ENCODE measurements around the gene DHRS11.
A peak's percentile ranks its signal among the peaks of the same experiment; 100 is the strongest.

Gene DHRS11

DNA sequence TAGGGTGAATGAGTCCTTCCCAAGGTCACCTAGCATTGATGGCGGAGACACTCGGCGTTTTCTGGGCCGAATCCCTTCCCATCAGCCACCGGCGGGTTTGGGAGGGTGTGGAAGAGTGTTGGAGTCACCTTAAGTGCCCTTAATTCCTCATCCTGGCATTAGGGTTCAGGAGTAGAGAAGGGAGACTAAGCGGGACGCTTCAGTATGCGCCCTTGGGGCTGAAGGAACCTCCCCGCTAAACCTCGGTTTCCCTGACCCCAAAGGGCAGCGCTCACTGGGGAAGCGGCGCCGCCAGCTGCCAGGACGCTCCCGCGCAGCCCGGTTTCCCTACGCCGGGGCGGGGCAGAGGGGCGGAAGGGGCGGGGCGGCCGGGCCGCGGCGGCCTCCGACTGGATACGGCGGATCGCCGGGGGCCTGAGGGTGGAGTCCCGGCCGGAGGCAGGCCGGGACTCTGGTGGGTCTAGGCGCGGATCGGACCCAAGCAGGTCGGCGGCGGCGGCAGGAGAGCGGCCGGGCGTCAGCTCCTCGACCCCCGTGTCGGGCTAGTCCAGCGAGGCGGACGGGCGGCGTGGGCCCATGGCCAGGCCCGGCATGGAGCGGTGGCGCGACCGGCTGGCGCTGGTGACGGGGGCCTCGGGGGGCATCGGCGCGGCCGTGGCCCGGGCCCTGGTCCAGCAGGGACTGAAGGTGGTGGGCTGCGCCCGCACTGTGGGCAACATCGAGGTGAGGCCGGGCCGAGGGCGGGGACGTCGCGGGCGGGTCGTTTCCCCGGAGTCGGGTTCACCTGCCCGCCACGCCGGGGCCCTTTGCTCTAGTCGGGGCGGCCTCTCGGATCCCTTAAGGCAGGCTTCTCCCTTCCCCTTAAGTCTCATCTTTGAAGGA lies at the start of gene DHRS11:
Gene DHRS11 (plus strand): TSS at position 446 of the 882 bp plus-strand sequence. CDS start 131 bp downstream, at position 577.
- DNase-seq = peak; percentile 76 to 90
- Histone ChIP-seq H3K27ac (peak within 1 kb of the TSS; percentile 53 to 65), H3K36me3 (peaks cover 15 to 30% (median 17%) of the 10 kb centered on the region in 3 donors), H3K9me3 (no peaks in the 10 kb centered on the region), H3K4me3 (peak within 1 kb of the TSS; percentile 73 to 86), H3K4me1 (peaks cover 0 to 25% (median 16%) of the 10 kb centered on the region in 4 donors), H3K27me3 (no peaks in the 10 kb centered on the region)
- TF ChIP-seq, protein P1, sequence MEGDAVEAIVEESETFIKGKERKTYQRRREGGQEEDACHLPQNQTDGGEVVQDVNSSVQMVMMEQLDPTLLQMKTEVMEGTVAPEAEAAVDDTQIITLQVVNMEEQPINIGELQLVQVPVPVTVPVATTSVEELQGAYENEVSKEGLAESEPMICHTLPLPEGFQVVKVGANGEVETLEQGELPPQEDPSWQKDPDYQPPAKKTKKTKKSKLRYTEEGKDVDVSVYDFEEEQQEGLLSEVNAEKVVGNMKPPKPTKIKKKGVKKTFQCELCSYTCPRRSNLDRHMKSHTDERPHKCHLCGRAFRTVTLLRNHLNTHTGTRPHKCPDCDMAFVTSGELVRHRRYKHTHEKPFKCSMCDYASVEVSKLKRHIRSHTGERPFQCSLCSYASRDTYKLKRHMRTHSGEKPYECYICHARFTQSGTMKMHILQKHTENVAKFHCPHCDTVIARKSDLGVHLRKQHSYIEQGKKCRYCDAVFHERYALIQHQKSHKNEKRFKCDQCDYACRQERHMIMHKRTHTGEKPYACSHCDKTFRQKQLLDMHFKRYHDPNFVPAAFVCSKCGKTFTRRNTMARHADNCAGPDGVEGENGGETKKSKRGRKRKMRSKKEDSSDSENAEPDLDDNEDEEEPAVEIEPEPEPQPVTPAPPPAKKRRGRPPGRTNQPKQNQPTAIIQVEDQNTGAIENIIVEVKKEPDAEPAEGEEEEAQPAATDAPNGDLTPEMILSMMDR (IDR thresholded peaks at IDR 0.05) = no peak
- intact Hi-C loops (cut with DNase I; ENCODE audit: low total_unique reads) = loop anchor here (5.0 to 10.0 kb wide), 3 partner anchors 44 to 1607 kb away; partner anchors contain the start of genes AATF and LIG3

DNA sequence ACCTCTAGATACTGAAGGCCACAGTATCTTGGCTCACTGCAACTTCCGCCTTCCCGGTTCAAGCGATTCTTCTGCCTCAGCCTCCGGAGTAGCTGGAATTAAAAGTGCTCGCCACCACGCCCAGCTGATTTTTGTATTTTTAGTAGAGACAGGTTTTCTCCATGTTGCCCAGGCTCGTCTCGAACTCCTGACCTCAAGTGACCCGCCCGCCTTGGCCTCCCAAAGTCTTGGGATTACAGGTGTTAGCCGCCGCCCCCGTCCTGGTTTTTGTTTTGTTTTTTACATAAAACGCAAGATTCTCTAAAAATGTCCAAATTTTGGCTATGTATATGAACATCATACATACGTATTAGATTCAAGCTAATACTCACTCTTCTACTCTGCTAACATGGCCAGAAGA lies 48.9 kb upstream of the DHRS11 start:
- H3K4me3 ChIP-seq = no peak overlapping the region
- intact Hi-C loops (cut with DNase I; ENCODE audit: low total_unique reads) = no loop called here
- H3K27me3 ChIP-seq = no peaks in the 10 kb centered on the region
- TF ChIP-seq, protein P1 (IDR thresholded peaks at IDR 0.05) = no peak
- peaks cover 0 to 31% (median 24%) of the 10 kb centered on the region in 4 donors for H3K4me1 ChIP-seq
- H3K27ac ChIP-seq = no peak overlapping the region
- DNase-seq = no peak
- peaks cover 0 to 4% (median 0%) of the 10 kb centered on the region in 3 donors for H3K36me3 ChIP-seq
- no peaks in the 10 kb centered on the region for H3K9me3 ChIP-seq

DNA sequence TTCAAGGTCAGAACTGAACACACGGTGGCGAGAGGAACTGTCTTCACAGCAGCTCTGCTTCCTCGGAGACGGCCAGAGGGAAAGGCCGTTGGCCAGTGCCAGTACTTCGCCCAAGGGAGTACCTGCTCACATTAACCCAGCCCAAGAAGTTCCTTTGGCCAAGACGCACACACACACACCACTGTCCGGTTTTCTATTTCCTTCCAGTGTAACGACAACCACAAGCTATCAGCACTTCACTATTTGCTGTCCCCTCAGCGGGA lies 47.7 kb upstream of the DHRS11 start:
- Histone ChIP-seq H3K4me3 (peak overlapping the region; percentile 82 to 97), H3K27me3 (no peaks in the 10 kb centered on the region), H3K27ac (peak overlapping the region; percentile 98 to 99), H3K4me1 (peaks cover 0 to 42% (median 35%) of the 10 kb centered on the region in 4 donors), H3K36me3 (peaks cover 0 to 4% (median 0%) of the 10 kb centered on the region in 3 donors), H3K9me3 (no peaks in the 10 kb centered on the region)
- DNase-seq = peak; percentile 31 to 72
- intact Hi-C loops (cut with DNase I; ENCODE audit: low total_unique reads) = no loop called here
- TF ChIP-seq, protein P1 (IDR thresholded peaks at IDR 0.05) = no peak

GRCh38 chr17:36544307-36545076 lies 47.2 kb upstream of the DHRS11 start, which contains the start of gene GGNBP2:
Gene GGNBP2 (plus strand): TSS chr17:36544919. CDS start chr17:36545725, 806 bp downstream.
- Histone ChIP-seq H3K9me3 (no peaks in the 10 kb centered on the region), H3K27ac (peak within 1 kb of the TSS; percentile 98 to 99), H3K36me3 (peaks cover 0 to 4% (median 0%) of the 10 kb centered on the region in 3 donors), H3K4me3 (peak within 1 kb of the TSS; percentile 82 to 97), H3K27me3 (no peaks in the 10 kb centered on the region), H3K4me1 (peaks cover 0 to 45% (median 35%) of the 10 kb centered on the region in 4 donors)
- intact Hi-C loops (cut with DNase I; ENCODE audit: low total_unique reads) = loop anchor here (5.0 kb wide), 1 partner anchor 48 kb away; the partner anchor contains the start of gene DHRS11
- DNase-seq = peak; percentile 85 to 96
- TF ChIP-seq, protein P1 (IDR thresholded peaks at IDR 0.05) = no peak

DNA sequence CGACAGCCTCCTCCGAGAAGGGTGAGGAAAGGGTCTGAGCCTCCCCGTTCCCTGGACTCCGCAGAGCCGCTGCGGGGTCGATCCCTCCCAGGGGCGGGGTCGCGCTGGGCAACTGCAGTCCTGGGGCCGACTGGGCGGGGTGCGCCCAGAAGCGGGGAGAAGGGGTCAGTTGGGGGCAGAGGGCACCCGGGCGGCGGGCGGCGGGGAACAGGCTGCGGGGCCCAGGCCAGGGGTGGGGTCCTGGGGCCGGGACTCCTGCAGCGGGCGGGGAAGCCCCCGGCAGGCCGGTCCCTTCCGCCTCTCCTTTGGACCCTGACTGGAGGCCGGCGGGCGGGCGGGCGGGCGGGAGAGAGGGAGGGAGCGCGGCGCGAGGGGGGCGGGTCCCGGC lies 46.6 kb upstream of the DHRS11 start:
- DNase-seq = no peak
- H3K27ac ChIP-seq = peak overlapping the region; percentile 98 to 99
- H3K4me3 ChIP-seq = peak overlapping the region; percentile 82 to 97
- no peaks in the 10 kb centered on the region for H3K27me3 ChIP-seq
- H3K4me1 ChIP-seq = peaks cover 0 to 51% (median 35%) of the 10 kb centered on the region in 4 donors
- intact Hi-C loops (cut with DNase I; ENCODE audit: low total_unique reads) = loop anchor here (5.0 kb wide), 1 partner anchor 47 kb away; the partner anchor contains the start of gene DHRS11
- H3K9me3 ChIP-seq = no peaks in the 10 kb centered on the region
- H3K36me3 ChIP-seq = peaks cover 0 to 4% (median 0%) of the 10 kb centered on the region in 3 donors
- TF ChIP-seq, protein P1 (IDR thresholded peaks at IDR 0.05) = no peak
